HG03039 (cell line): ENCODE data around the gene JAKMIP3.
"Not testable (repeated sequence)": the region's sequence is repeated elsewhere in the genome, so short reads cannot be mapped to it uniquely, and the experiment has no call there.

Experiments
- ATAC-seq: cut with Tn5 transposase; IDR thresholded peaks from one replicate; pipeline ENCODE4 v1.9.1; 2021; ENCODE audit warnings: mild to moderate bottlenecking, moderate library complexity; ENCODE audit not compliant: unreplicated experiment

The JAKMIP3 gene

DNA sequence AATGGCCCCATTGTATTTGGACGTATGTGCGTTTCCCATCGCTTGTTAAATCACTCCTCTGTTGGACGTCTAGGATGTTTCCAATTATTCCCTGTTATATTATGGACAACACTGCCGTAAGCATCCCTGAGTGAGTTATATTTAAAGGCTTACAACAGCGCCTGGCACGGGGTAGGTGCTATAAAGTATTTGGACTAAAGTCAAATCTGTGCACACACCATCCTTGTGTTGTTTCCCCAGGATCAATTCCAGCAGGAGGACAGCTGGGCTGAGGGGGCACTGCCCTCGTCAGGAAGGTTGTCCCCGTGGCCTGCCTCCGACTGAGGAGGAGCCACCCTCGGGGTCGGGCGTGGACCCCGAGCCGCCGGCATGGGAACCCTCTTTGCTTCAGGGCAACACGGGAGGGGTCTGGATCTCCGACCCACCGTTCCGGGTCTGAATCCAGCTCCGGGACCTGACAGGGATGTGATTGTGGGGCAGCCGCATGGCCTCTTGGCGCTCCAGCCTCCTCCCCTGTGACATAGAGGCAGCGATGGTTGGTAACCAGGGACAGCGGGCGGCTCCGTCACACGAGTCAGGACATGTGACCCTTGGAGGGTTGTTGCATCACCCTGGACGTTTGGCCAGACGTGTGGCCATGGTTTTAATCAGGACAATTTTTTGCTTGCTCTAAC is 1.5 kb upstream of the JAKMIP3 start:
- no peak for ATAC-seq

DNA sequence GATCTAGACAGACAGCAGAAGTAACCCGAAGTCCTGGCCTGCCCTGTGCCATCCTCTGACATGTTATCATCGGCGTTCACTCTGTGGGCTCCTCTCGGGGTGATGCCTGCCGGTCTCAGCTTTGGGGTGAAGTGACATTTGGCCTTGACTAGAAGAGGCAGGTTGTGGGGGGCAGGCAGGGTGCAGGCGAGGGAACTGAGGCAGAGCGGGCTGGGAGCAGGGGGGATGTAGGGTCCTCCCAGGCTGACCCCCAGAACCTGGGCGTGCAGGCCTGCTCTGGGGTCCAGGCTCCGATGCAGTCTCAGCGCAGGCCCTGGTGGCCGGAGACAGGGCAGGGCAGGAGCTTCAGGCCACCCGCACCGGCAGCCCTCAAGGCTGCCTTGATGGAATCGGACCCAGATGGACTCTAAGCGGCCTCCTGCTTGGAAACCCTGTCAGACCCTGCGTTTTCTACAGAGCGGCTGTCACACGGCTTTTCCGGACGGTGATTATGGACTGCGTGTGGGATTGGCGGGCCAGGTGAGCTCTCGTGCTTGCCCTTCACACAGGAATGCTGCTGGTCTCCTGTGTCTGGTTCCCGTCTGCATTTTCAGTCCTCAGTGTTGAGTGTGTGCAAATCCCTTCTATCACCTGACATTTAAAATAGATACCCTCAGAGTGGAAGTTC is 842 bp upstream of the JAKMIP3 start:
- ATAC-seq: no peak

DNA sequence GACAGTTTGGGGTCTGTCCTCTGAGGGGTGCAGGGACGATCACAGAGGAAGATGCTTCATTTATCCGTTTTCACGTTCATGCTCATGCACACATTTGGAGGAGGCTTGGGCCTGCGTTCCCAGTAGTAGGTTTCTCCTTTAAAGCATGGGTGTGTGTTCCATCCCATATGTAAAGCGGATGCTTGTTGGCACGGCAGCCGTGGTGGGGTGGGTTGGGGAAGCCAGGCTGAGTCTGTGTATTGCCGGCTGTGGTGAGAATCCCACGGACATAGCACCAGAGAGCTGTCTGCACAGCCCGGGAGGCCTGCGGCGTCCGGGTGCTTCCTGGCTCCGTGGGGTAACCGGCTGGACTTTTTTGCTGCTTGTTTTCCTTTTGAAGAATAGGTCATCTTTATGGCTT is 440 bp downstream of the JAKMIP3 start:
- no peak for ATAC-seq

DNA sequence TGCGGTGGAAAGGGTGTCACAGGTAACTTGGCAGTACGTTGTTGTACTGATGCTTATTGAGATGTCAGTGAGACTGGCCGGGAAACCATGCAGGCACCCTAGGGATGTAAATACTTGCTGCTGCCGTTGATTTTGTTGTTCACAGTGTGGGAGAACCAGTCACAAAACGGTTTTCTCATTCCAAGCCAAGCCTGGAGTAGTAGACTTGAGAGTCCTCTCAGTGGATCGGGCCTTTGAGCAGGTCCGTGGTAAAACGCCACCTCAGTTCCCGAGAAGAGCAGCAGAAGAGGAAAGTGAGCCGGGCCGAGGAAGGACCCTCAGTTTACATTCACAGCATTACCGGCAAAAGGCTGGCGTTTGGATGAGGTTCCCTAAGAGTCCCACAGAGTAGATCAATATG is 1.1 kb downstream of the JAKMIP3 start:
- no peak for ATAC-seq

DNA sequence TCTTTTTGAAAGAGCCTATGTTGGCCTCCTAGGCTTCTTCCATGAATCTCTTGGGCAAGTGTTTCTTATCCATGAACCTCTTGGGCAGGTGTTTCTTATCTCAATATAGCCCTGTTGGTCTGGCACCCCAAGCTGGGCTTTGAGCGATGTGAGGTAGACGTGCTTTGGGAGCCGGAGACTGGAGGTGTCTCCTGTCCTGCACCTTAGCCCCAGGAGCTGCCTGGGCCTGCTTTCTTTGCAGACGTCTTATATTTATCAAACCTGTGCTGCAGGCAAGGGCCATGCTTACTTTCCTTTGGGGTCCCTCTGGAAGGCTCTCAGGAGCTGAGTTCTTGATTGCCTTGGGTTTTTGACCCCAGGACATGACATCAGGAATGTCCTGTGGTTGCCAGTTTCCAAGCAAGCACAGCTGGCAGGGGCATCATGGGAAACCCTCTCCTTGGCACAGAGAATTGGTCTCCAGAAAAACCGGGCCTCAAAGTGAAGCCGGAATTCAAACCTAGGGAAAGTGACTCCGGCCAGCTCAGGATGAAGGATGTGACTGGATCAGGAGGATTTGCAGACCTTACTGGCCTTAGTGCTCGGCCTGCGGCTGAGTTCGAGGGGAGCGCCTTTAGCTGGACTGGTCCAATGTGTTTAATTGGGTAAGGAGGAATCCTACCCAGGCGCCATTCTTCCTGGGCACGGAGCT is 2.8 kb downstream of the JAKMIP3 start:
- ATAC-seq: no peak

DNA sequence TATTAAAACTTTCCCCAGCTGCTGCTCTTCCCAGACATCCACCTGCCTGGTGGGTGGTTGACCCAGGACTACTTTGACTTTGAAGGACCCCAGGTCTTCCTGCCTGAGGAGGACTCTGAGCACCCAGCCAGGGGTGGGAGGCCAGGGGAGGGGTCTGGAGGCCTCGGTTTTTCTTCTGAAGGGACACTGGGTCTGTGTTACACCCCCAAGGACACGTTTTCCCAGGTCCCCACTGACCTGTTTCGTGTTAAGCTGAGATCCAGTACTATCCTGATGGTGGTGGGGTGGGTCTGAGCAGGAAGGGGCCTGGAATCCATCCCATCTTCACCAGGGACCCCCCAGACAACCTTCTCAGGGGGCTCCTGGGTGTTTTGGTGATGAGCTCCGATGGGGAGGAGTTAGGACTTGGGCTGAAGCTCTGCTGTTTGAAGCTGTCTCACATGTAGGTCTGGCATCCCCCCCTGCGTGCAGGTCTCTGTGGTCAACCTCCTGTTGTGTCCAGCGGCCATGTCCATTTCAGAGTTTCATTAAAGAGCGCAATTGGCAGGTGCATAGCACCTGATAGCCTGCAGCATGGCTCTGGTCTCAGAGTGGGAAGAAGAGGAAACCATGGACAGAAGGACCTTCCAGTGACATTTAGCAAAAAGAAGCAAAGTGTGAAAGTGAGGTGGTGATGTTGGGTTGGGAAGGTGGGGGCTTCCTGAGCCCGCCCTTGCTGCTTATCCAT is 3.5 kb downstream of the JAKMIP3 start:
- ATAC-seq: no peak

DNA sequence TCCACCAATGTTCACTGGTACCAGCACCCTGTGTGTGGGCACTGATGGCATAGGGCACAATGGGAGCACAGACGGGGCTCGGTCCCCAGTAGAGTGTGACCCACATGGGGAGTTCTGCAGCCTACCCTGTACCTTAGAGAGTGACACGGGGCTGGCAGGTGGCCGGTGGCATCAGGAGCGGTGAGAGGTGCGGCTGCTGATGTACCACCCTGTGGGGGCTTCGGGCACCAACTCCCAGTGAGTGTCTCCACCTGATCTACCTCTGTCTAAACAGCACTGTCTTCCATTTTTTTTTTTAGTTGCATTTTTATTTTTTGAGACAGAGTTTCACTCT is 4.1 kb downstream of the JAKMIP3 start:
- no peak for ATAC-seq

DNA sequence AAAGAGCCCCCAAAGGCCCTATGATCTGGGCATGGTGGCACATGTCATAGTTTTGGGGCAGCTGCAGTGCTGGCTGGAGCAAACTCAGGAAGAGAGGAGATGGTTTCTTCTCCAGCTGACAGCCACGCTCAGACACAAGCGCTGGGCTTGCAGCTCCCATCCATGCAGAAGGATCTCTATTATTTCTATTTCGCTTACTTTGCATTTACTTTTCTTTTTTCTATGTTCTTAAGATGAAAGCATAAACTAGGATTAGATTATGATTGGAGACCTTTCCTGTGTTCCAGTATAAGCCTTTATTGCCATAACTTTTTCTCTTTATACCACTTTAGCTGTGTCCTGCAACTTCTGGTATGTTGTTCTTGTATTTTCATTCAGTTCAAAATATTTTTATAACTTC is 5.0 kb downstream of the JAKMIP3 start:
- ATAC-seq: no peak

DNA sequence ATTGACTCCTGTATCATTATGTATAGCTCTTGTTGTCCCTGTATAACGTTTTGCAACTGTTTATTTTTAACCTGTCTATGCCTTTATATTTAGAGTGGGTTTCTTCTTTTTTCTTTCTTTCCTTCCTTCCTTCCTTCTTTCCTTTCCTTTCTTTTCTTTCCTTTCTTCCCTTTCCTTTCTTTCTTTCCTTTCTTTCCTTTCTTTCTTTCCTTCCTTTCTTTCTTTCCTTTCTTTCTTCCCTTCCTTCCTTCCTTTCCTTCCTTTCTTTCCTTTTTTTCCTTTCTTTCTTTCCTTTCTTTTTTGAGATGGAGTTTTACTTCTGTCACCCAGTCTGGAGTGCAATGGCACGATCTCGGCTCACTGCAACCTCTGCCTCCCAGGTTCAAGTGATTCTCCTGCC is 5.9 kb downstream of the JAKMIP3 start:
- no peak for ATAC-seq

DNA sequence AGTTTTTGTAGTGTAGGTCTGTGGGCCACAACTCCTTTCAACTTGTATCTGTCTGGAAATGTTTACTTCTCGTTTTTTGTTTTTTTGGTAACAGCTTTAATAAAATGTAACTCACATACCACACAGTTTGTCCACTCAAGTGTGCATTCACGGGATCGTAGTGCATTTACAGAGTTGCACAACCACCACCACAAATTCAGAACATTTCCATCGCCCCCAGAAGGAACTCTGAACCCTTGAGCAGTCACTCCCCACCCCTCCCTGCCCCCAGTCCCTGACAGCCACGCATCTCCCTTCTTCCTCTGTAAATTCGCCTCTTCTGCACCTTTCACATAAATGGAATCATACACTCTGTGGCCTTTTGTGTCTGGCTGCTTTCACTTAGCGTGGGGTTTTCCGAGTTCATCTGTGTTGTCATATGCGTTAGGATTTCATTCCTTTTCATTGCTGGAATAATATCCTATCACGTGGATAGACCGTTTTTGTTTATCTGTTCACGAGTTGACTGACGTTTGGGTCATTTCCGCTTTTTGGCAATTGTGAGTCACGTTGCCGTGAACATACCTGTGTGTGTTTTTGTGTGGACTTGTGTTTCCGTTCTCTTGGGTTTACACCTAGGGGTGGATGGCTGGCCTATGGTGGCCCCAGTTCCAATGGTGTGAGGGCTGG is 10.3 kb downstream of the JAKMIP3 start:
- ATAC-seq: no peak

DNA sequence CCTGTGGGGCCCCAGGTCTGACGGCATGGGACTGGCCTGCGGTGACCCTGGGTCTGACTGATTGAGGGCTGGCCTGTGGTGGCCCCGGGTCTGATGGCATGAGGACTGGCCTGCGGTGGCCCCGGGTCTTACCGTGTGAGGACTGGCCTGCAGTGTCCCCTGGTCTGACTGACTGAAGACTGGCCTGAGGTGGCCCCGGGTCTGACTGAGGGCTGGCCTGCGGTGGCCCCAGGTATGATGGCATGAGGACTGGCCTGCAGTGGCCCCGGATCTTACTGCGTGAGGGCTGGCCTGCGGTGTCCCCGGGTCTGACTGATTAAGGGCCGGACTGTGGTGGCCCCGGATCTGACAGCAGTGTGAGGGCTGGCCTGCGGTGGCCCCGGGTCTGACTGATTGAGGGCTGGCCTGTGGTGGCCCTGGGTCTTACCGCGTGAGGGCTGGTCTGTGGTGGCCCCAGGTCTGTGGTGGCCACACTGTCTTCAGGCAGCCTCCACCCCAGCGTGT is 10.9 kb downstream of the JAKMIP3 start:
- ATAC-seq: no peak

DNA sequence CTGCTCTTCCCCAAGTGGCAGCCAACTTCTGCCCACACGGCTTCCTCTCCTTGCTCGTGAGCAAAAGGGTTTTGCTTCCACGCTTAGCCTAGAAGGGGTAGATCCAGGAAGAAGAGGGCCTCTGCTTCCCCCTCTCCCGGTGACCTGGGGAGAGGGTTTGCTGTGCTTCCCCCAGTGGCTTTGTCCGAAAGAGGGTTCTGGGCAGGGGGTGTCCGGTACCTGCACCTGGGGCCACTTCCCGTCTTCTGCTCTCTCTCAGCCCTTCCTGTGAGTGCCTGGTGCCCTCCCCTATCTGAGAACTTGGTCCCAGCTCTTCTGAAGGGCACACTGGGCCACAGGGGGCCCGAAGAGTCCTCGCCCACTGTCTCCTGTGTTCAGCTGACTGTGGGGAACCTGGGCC is 11.3 kb downstream of the JAKMIP3 start:
- ATAC-seq: no peak

DNA sequence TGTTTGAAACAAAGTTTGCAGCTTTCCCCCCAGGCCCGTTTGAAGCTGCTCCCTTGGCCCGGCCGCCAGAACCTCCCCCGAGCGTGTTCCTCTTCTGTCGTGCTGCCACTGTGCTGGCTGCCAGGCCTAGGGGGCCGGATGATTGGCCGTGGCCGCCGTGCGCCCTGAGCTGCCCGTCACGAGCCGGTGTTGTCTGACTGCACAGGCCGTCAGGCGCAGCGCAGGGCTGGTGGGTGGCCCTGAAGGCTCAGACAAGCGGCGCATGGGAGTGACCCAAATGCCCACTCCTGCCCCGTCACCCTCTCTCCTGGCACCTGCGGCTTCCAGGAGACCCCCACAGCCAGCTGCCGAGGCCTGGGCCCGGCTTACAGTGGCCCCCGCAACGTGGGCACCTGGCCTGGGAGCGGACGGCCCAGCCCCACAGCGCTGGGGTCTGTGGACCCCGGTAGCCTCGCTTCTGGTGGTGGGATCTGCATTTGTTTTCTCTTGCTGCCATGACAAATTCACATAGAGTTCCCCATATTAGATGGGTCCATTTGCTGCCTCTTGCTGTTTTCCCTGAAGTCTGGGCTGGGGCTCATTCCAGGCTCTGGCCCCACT is 13.1 kb downstream of the JAKMIP3 start:
- no peak for ATAC-seq

DNA sequence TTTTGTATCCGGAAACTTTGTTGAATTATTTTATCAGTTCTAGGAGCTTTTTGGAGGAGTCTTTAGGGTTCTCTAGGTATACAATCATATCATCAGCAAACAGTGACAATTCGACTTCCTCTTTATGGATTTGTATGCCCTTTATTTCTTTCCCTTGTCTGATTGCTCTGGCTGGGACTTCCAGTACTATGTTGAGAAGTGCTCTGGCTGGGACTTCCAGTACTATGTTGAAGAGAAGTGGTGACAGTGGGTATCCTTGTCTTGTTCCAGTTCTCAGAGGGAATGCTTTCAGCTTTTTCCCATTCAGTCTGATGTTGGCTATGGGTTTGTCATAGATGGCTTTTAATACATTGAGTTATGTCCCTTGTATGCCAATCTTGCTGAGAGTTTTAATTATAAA is 18.6 kb downstream of the JAKMIP3 start:
- ATAC-seq: not testable (repeated sequence)

DNA sequence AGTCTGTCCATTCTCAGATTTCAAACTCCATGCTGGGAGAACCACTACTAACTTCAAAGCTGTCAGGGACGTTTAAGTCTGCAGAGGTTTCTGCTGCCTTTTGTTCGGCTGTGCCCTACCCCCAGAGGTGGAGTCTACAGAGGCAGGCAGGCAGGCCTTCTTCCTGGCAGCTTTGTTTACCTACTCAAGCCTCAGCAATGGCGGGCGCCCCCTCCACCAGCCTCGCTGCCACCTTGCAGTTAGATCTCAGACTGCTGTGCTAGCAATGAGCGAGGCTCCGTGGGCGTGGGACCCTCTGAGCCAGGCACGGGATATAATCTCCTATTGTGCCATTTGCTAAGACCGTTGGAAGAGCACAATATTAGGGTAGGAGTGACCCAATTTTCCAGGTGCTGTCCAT is 27.5 kb downstream of the JAKMIP3 start:
- ATAC-seq: not testable (repeated sequence)

DNA sequence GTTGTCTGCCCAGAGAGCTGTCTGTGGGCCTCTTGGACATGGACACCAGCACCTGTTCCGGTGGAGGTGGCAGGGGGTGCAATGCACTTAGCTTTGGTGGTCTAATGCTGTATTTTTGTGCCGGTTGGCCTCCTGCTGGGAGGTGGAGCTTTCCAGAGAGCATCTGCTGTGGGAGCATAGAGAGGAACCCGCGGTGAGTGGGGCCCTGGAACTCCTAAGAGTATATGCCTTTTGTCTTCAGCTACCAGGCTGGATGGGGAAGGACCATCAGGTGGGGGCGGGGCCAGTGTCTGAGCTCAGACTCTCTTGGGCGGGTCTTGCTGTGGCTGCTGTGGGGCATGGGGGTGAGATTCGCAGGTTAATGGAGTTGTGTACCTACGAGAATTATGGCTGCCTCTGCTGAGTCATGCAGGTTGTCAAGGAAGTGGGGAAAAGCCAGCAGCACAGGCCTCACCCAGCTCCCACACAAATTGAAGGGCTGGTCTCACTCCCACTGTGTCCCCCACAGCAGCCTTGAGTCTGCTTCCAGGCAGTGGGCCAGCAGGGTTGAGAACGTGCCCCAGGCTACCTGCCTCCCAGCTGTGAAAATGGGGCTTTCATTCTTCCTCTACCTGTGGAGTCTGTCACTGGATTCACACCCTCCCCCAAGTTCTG is 29.0 kb downstream of the JAKMIP3 start:
- no peak for ATAC-seq

DNA sequence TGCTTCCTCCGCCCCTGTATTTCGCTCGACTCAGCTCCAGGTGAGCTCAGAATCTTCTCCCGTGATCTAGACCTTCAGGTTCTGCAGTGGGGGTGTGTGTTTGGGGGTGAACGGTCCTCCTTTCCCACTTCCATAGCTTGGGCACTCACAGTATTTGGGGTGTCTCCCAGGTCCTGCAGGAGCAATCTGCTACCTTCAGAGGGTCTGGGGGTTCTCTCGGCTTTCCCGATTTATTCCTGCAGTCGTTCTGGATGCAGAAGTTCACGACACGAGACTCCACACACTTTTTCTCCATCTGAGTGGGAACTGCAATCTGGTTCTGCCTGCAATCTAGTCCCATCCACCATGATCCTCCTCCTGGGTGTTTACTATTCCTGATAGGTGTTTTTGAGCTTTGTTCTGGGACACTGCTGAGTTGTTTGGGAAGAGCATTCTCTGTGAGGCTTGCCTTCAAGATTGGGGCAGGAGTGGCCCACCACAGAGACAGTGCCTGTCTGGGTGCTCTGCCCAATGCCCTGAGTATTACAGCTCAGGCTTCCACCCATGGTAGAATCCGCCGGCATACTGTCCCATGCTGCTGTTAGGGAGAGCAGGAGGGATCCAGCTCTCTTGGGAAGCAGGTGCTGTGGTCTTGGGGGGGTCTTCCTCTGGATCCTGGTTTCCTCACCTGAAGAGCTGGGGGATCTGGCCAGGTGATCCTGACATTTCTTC is 29.8 kb downstream of the JAKMIP3 start:
- no peak for ATAC-seq

DNA sequence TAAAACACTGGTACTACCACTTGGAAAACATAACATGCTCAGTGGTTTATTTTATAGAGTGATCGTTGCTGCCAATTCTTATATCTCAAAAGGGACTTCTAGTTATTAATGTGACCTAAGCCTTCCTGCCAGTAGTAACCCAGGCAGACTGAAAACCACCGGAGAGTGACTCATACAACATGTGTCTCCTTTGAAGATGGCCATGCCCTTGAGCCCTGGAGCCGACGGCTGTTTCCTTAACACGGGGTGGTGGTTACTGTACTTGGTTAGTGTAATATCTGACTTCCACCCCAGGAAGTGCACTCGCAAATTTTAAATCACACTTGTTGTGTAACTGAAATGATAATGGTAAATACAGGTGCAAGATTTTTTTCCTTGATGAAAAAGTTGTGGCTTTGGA is 30.5 kb downstream of the JAKMIP3 start:
- ATAC-seq: no peak

DNA sequence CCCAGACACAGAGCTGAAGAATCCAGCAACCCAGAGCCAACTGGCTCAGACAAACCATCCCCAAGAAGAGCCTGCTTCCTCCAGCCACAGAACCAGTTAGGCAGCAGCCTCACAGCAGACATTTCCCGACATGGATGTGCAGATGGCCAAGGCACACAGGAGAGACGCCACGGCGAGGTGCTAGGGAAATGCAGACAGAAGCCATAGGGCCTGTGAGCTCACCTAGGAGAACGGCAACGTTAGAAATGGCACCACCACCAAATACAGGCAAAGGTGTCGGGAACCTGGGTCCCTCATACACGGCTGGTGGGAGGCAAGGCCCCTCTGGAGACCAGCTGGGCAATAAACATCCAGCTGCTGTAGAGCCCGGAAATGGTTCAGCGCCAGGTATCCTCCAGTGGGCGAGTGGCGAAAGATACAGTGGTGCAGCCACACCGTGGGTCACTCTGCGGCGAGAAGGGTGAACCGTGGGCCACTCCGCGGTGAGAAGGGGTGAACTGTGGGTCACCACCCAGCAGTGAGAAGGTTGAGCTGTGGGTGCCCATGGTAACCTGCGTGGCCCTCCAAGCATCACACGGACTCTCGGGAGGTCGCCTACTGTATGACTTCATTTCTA is 31.2 kb downstream of the JAKMIP3 start:
- no peak for ATAC-seq
